T-helper 1 cell treated with Interleukin-12 subunit alpha and Interleukin-12 subunit beta and Interleukin-4 antibody, amounts not matched to agents 30 μg/mL and 1 μg/mL, for 36 hours (primary cell): ENCODE data around the gene MRFAP1L1.

Experiments
- H3K27ac Mint-ChIP-seq: one replicate; pipeline ENCODE4 v1.8.0; 2021; ENCODE audit warnings: mild to moderate bottlenecking, mixed read lengths
- H3K27me3 Mint-ChIP-seq: one replicate; pipeline ENCODE4 v1.8.0; 2021; ENCODE audit warnings: low read depth, mixed read lengths
- H3K36me3 Mint-ChIP-seq: one replicate; pipeline ENCODE4 v1.8.0; 2021; ENCODE audit warnings: low read depth, mixed read lengths
- H3K4me1 Mint-ChIP-seq: one replicate; pipeline ENCODE4 v1.8.0; 2021; ENCODE audit warnings: low read depth, mixed read lengths
- H3K4me3 Mint-ChIP-seq: one replicate; pipeline ENCODE4 v1.8.0; 2021; ENCODE audit warnings: mild to moderate bottlenecking, moderate library complexity, mixed read lengths
- H3K9me3 Mint-ChIP-seq: one replicate; pipeline ENCODE4 v1.8.0; 2021; ENCODE audit warnings: mixed read lengths

MRFAP1L1 gene

GRCh38 chr4:6747294-6748051, 37.8 kb upstream of the MRFAP1L1 start:
- no peaks in the 10 kb centered on the region for H3K9me3 Mint-ChIP-seq
- H3K27ac Mint-ChIP-seq = no peak overlapping the region
- no peaks in the 10 kb centered on the region for H3K36me3 Mint-ChIP-seq
- no peak overlapping the region for H3K4me3 Mint-ChIP-seq
- peaks cover 5% of the 10 kb centered on the region for H3K27me3 Mint-ChIP-seq
- peaks cover 8% of the 10 kb centered on the region for H3K4me1 Mint-ChIP-seq

GRCh38 chr4:6746721-6747293, 37.1 kb upstream of the MRFAP1L1 start:
- no peaks in the 10 kb centered on the region for H3K36me3 Mint-ChIP-seq
- peaks cover 5% of the 10 kb centered on the region for H3K27me3 Mint-ChIP-seq
- H3K27ac Mint-ChIP-seq = no peak overlapping the region
- H3K4me1 Mint-ChIP-seq = peaks cover 6% of the 10 kb centered on the region
- no peaks in the 10 kb centered on the region for H3K9me3 Mint-ChIP-seq
- no peak overlapping the region for H3K4me3 Mint-ChIP-seq

GRCh38 chr4:6742989-6743388, 33.3 kb upstream of the MRFAP1L1 start:
- Mint-ChIP-seq H3K9me3 (no peaks in the 10 kb centered on the region), H3K36me3 (no peaks in the 10 kb centered on the region), H3K4me1 (no peaks in the 10 kb centered on the region), H3K27ac (no peak overlapping the region), H3K27me3 (peaks cover 12% of the 10 kb centered on the region), H3K4me3 (no peak overlapping the region)

GRCh38 chr4:6742507-6742906, 32.8 kb upstream of the MRFAP1L1 start:
- H3K4me3 Mint-ChIP-seq = no peak overlapping the region
- H3K27ac Mint-ChIP-seq = no peak overlapping the region
- no peaks in the 10 kb centered on the region for H3K9me3 Mint-ChIP-seq
- H3K27me3 Mint-ChIP-seq = peaks cover 12% of the 10 kb centered on the region
- no peaks in the 10 kb centered on the region for H3K4me1 Mint-ChIP-seq
- no peaks in the 10 kb centered on the region for H3K36me3 Mint-ChIP-seq

GRCh38 chr4:6740347-6740746, 30.7 kb upstream of the MRFAP1L1 start:
- H3K27ac Mint-ChIP-seq = no peak overlapping the region
- H3K27me3 Mint-ChIP-seq = peaks cover 10% of the 10 kb centered on the region
- no peak overlapping the region for H3K4me3 Mint-ChIP-seq
- no peaks in the 10 kb centered on the region for H3K4me1 Mint-ChIP-seq
- H3K36me3 Mint-ChIP-seq = no peaks in the 10 kb centered on the region
- H3K9me3 Mint-ChIP-seq = no peaks in the 10 kb centered on the region

- H3K4me1 Mint-ChIP-seq = no peaks in the 10 kb centered on the region
- H3K36me3 Mint-ChIP-seq = no peaks in the 10 kb centered on the region
- peaks cover 10% of the 10 kb centered on the region for H3K27me3 Mint-ChIP-seq
- no peak overlapping the region for H3K4me3 Mint-ChIP-seq
- no peak overlapping the region for H3K27ac Mint-ChIP-seq
- no peaks in the 10 kb centered on the region for H3K9me3 Mint-ChIP-seq
Measured at GRCh38 chr4:6739920-6740319, 30.3 kb upstream of the MRFAP1L1 start.

- no peak overlapping the region for H3K4me3 Mint-ChIP-seq
Measured at GRCh38 chr4:6734165-6734786, 24.6 kb upstream of the MRFAP1L1 start.

GRCh38 chr4:6733358-6734164, 23.9 kb upstream of the MRFAP1L1 start:
- peaks cover 3% of the 10 kb centered on the region for H3K27me3 Mint-ChIP-seq
- H3K36me3 Mint-ChIP-seq = no peaks in the 10 kb centered on the region
- H3K27ac Mint-ChIP-seq = no peak overlapping the region
- H3K9me3 Mint-ChIP-seq = no peaks in the 10 kb centered on the region
- H3K4me1 Mint-ChIP-seq = peaks cover 3% of the 10 kb centered on the region
- H3K4me3 Mint-ChIP-seq = no peak overlapping the region

More at GRCh38 chr4:6734165-6734786, 24.6 kb upstream of the MRFAP1L1 start:
- peaks cover 2% of the 10 kb centered on the region for H3K4me1 Mint-ChIP-seq
- peaks cover 3% of the 10 kb centered on the region for H3K27me3 Mint-ChIP-seq
- H3K36me3 Mint-ChIP-seq = no peaks in the 10 kb centered on the region
- no peak overlapping the region for H3K27ac Mint-ChIP-seq
- H3K9me3 Mint-ChIP-seq = no peaks in the 10 kb centered on the region

- Mint-ChIP-seq H3K4me1 (peaks cover 7% of the 10 kb centered on the region), H3K27ac (no peak overlapping the region), H3K4me3 (no peak overlapping the region), H3K36me3 (no peaks in the 10 kb centered on the region), H3K9me3 (no peaks in the 10 kb centered on the region), H3K27me3 (peaks cover 3% of the 10 kb centered on the region)
Measured at GRCh38 chr4:6732441-6733357, 23.0 kb upstream of the MRFAP1L1 start.

- no peaks in the 10 kb centered on the region for H3K27me3 Mint-ChIP-seq
- peaks cover 7% of the 10 kb centered on the region for H3K4me1 Mint-ChIP-seq
- H3K27ac Mint-ChIP-seq = no peak overlapping the region
- no peak overlapping the region for H3K4me3 Mint-ChIP-seq
- no peaks in the 10 kb centered on the region for H3K9me3 Mint-ChIP-seq
- no peaks in the 10 kb centered on the region for H3K36me3 Mint-ChIP-seq
Measured at GRCh38 chr4:6731780-6732179, 22.1 kb upstream of the MRFAP1L1 start.

GRCh38 chr4:6731318-6731675, 21.6 kb upstream of the MRFAP1L1 start:
- Mint-ChIP-seq H3K9me3 (no peaks in the 10 kb centered on the region), H3K27me3 (no peaks in the 10 kb centered on the region), H3K4me1 (peaks cover 7% of the 10 kb centered on the region), H3K4me3 (no peak overlapping the region), H3K27ac (no peak overlapping the region), H3K36me3 (no peaks in the 10 kb centered on the region)

GRCh38 chr4:6730603-6731317, 21.1 kb upstream of the MRFAP1L1 start:
- no peaks in the 10 kb centered on the region for H3K9me3 Mint-ChIP-seq
- H3K36me3 Mint-ChIP-seq = no peaks in the 10 kb centered on the region
- no peak overlapping the region for H3K27ac Mint-ChIP-seq
- H3K27me3 Mint-ChIP-seq = no peaks in the 10 kb centered on the region
- no peak overlapping the region for H3K4me3 Mint-ChIP-seq
- peaks cover 7% of the 10 kb centered on the region for H3K4me1 Mint-ChIP-seq

- no peak overlapping the region for H3K27ac Mint-ChIP-seq
- no peaks in the 10 kb centered on the region for H3K27me3 Mint-ChIP-seq
- no peak overlapping the region for H3K4me3 Mint-ChIP-seq
- peaks cover 5% of the 10 kb centered on the region for H3K4me1 Mint-ChIP-seq
- no peaks in the 10 kb centered on the region for H3K36me3 Mint-ChIP-seq
- H3K9me3 Mint-ChIP-seq = no peaks in the 10 kb centered on the region
Measured at GRCh38 chr4:6728320-6729029, 18.8 kb upstream of the MRFAP1L1 start.
